ENCODE results near the gene AGAP2. TPM values are rescaled to one million over a fixed set of nuclear protein-coding genes. Genes with fewer than 3 reads are reported as not detected.
A peak's percentile ranks its signal among the peaks of the same experiment; 100 is the strongest.

Gene AGAP2
- total RNA-seq, 3 donors from 2014 or later, result 1.3 to 2.7 (median 2.2) TPM

- Histone ChIP-seq H3K36me3 (ENCODE audit: low read depth) (no peaks in the 10 kb centered on the region), H3K9me3 (no peaks in the 10 kb centered on the region), H3K4me1 (ENCODE audit: low read depth) (peaks cover 30% of the 10 kb centered on the region), H3K4me3 (no peak overlapping the region)
- TF ChIP-seq CTCF (IDR thresholded peaks at IDR 0.05), result no peak
- ATAC-seq, result no peak
- intact Hi-C loops (cut with DNase I, micrococcal nuclease), result no loop called here
- DNase-seq, result no peak
These were observed 12.3 kb upstream of the AGAP2 start for GRCh38 chr12:57750561-57751431.

GRCh38 chr12:57749061-57749460 lies 10.5 kb upstream of the AGAP2 start:
- TF ChIP-seq CTCF (IDR thresholded peaks at IDR 0.05), result no peak
- Histone ChIP-seq H3K4me3 (no peak overlapping the region), H3K9me3 (no peaks in the 10 kb centered on the region), H3K4me1 (ENCODE audit: low read depth) (peaks cover 29% of the 10 kb centered on the region), H3K36me3 (ENCODE audit: low read depth) (no peaks in the 10 kb centered on the region)
- ATAC-seq, result no peak
- DNase-seq, result no peak
- intact Hi-C loops (cut with DNase I, micrococcal nuclease), result no loop called here

GRCh38 chr12:57746025-57746424 lies 7.5 kb upstream of the AGAP2 start:
- intact Hi-C loops (cut with DNase I, micrococcal nuclease), result no loop called here

GRCh38 chr12:57745485-57745881 lies 6.9 kb upstream of the AGAP2 start:
- DNase-seq, result peak in 1 of 3 donors; percentile 31
- intact Hi-C loops (cut with DNase I, micrococcal nuclease), result no loop called here

More at GRCh38 chr12:57746025-57746424, 7.5 kb upstream of the AGAP2 start:
- no peak for TF ChIP-seq CTCF (IDR thresholded peaks at IDR 0.05)
- no peaks in the 10 kb centered on the region for H3K9me3 ChIP-seq
- no peaks in the 10 kb centered on the region for H3K36me3 ChIP-seq (ENCODE audit: low read depth)
- ATAC-seq, result no peak
- H3K4me3 ChIP-seq, result no peak overlapping the region
- no peak for DNase-seq
- peaks cover 8% of the 10 kb centered on the region for H3K4me1 ChIP-seq (ENCODE audit: low read depth)

GRCh38 chr12:57744777-57745484 lies 6.4 kb upstream of the AGAP2 start, which contains the start of gene TSPAN31:
TSS of gene TSPAN31 (plus strand) at chr12:57745039. CDS start at chr12:57745155, 116 bp downstream.
- Histone ChIP-seq H3K4me3 (peak within 1 kb of the TSS; percentile 70), H3K9me3 (no peaks in the 10 kb centered on the region), H3K36me3 (ENCODE audit: low read depth) (no peaks in the 10 kb centered on the region), H3K4me1 (ENCODE audit: low read depth) (peaks cover 7% of the 10 kb centered on the region)
- no peak for TF ChIP-seq CTCF (IDR thresholded peaks at IDR 0.05)
- intact Hi-C loops (cut with DNase I, micrococcal nuclease), result no loop called here
- peak; percentile 91 for ATAC-seq
- DNase-seq, result peak; percentile 94 to 99 (median 98)

More at GRCh38 chr12:57745485-57745881, 6.9 kb upstream of the AGAP2 start:
- peak; percentile 1 for ATAC-seq
- Histone ChIP-seq H3K4me1 (ENCODE audit: low read depth) (peaks cover 7% of the 10 kb centered on the region), H3K4me3 (peak overlapping the region; percentile 70), H3K36me3 (ENCODE audit: low read depth) (no peaks in the 10 kb centered on the region), H3K9me3 (no peaks in the 10 kb centered on the region)
- TF ChIP-seq CTCF (IDR thresholded peaks at IDR 0.05), result no peak

Measured in mucosa of descending colon (tissue), 3 donors.